Ovary (tissue), 3 donors: Measurements from ENCODE around the gene ADAMTS17.

ENCODE experiments used
- CTCF ChIP-seq, 3 donors: fragments of 450-650 bp in 2 of 3; fragments of 200-600 bp in 1 of 3; IDR thresholded peaks; one replicate each; pipeline versions ENCODE4 v1.5.1 to v1.8.0; 2016 to 2022; ENCODE audit warnings: antibody characterized with exemption in 3 of 3, mild to moderate bottlenecking in 1 of 3
- POLR2A ChIP-seq: fragments of 450-650 bp; IDR thresholded peaks from one replicate; pipeline ENCODE4 v1.6.1; 2017; ENCODE audit warnings: antibody characterized with exemption, mild to moderate bottlenecking, moderate library complexity
- donor health status: DM: no; HTN: no; CAD: no.

- no peak for TF ChIP-seq POLR2A
- no peak for TF ChIP-seq CTCF (IDR thresholded peaks at IDR 0.05)
Measured at GRCh38 chr15:100256970-100257650, 84.7 kb downstream of the ADAMTS17 start.
